Astrocyte of the cerebellum (primary cell): Measurements from ENCODE around the gene GARNL3.

ENCODE experiments used
- DNase-seq: peaks from one replicate; pipeline ENCODE4 v3.0.0-alpha.2; 2011; ENCODE audit warnings: low read depth
- H3K4me3 ChIP-seq: 2 replicates; pipeline ENCODE4 v1.5.1; 2011; ENCODE audit warnings: mild to moderate bottlenecking, low read depth, low read length, moderate library complexity
- in situ Hi-C: cut with HindIII; loops from 2 replicates; pipeline ENCODE4 v1.10.0; 2017; ENCODE audit warnings: low sequenced_read_pairs
- TF ChIP-seq, protein P1 (sequence below): IDR thresholded peaks from 2 replicates; pipeline ENCODE4 v1.5.1; 2012; ENCODE audit warnings: low read length, low read depth, moderate library complexity, mild to moderate bottlenecking; ENCODE audit errors: missing control alignments

The GARNL3 gene

DNA sequence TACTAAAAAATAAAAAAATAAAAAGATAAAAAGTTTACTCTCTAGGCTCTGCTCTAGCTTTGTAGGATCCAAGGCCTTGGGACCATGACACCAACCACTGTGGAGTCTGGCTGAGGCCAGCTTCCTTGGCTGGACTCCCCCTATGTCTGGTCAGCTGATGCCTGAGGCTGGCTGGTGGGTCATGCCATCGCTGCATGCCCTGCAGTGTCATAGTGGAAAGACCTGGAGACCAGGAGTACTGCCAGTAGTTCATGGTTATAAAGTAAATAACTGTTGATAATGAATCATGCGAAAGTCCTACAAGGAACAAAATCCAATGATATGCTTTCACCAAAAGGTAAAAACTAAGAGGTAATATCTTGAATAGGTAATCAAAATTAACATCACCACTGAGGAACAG lies 43.2 kb downstream of the GARNL3 start:
- TF ChIP-seq, protein P1, sequence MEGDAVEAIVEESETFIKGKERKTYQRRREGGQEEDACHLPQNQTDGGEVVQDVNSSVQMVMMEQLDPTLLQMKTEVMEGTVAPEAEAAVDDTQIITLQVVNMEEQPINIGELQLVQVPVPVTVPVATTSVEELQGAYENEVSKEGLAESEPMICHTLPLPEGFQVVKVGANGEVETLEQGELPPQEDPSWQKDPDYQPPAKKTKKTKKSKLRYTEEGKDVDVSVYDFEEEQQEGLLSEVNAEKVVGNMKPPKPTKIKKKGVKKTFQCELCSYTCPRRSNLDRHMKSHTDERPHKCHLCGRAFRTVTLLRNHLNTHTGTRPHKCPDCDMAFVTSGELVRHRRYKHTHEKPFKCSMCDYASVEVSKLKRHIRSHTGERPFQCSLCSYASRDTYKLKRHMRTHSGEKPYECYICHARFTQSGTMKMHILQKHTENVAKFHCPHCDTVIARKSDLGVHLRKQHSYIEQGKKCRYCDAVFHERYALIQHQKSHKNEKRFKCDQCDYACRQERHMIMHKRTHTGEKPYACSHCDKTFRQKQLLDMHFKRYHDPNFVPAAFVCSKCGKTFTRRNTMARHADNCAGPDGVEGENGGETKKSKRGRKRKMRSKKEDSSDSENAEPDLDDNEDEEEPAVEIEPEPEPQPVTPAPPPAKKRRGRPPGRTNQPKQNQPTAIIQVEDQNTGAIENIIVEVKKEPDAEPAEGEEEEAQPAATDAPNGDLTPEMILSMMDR: no peak
- no peak overlapping the region for H3K4me3 ChIP-seq
- no peak for DNase-seq
- in situ Hi-C loops: loop anchor here (5.0 kb wide), 1 partner anchor 76 kb away; no protein-coding TSS in a partner anchor

DNA sequence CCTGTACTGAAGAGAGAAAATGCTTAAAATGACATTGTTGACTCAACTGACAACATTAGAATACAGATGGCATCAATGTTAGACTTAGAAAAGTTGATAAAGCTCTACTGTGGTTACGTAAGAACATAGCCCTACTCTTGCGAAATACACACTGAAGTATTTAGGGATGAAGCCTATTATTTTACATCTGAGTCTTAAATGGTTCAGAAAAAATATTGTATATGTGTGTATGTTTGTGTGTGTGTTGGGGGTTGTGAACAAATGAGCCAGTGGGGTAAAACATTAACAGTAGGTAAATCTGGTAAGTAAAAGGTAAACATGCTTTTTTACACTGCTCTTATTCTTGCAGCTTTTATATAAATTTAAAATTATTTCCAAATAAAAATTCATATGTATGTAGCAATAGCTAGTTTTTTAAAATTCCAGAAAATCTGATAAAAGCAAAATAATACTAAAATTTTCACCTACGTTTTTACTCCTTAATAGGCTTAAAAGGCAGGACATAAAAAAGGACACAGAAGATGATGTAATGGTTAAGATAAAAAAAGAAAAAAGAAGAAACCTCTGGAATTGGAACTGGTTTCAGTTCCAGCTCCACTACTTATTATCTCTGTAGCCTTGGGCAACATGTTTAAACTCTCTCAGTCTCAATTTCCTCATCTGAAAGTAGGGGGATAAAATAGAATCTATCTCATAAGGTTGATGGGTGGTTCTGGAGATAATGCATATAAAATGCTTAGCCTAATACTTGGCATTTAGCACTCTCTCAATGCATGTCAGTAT lies 44.3 kb downstream of the GARNL3 start:
- in situ Hi-C loops: loop anchor here (5.0 kb wide), 1 partner anchor 77 kb away; no protein-coding TSS in a partner anchor
- no peak for DNase-seq
- TF ChIP-seq, protein P1: no peak
- H3K4me3 ChIP-seq: no peak overlapping the region

DNA sequence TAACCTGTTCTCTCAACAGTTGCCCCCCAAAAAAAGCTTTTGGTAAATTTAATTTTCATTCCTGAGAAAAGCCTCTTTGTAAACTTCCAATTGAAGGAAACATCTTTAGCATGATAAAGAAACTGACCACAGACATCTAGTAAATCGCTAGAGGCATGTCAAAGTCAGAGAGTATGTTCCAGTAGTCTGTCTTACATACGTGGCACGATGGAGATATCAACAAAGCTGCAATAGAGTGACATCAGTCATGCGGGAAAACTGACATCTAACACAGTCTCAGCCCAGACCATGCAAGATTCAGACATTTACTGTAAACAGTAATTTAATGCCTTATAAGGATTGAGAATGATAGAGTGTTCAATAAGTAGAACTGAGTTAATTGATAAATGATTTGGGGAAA lies 45.1 kb downstream of the GARNL3 start:
- in situ Hi-C loops: loop anchor here (5.0 kb wide), 1 partner anchor 77 kb away; no protein-coding TSS in a partner anchor
- H3K4me3 ChIP-seq: no peak overlapping the region
- DNase-seq: no peak
- TF ChIP-seq, protein P1: no peak

DNA sequence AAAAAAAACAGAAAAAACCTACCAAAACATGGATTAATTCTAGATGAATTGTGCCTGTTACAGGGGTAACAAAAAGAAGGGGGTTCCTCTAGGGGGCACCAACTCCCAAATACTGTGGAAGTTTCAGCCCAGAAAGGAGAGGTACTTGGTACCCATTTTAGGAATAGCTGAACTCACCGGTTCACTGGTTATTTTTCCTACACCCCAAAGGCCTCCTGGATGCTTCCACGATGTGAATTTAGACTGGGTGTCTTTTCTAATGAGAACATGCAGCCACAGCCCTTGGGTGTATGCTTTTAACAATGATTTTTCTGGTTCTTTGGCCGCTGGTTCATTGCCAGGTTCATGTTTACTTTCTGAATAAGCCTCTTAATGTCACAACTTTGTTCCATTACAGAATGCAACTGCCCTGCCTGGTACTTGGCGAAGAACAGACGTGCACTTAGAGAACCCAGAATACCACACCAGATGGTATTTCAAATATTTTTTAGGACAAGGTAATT lies 46.7 kb downstream of the GARNL3 start:
- in situ Hi-C loops: no loop called here
- TF ChIP-seq, protein P1: peak; percentile 55
- H3K4me3 ChIP-seq: no peak overlapping the region
- peak; percentile 16 for DNase-seq

DNA sequence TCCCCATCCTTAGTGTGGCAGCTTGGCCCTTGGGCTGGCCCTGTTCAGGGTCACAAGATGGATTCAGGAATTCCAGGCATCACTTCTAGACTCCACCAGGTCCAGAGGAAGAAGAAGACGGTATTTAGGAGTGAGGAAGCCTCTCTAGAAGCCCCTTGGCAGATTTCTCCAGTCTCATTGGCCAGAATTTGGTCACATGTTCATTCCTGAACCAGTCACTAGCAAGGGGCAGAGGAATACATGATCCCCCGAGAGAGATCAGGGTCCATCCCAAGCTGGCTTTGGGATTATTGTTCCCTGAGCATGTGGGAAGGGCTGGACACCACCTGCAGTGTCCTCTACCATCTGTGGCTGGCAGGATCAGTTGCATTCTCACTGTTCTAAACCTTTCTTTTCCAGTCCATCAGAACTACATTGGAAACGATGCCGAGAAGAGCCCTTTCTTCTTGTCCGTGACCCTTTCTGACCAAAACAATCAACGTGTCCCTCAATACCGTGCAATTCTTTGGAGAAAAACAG lies 48.5 kb downstream of the GARNL3 start:
- no peak for DNase-seq
- in situ Hi-C loops: no loop called here

DNA sequence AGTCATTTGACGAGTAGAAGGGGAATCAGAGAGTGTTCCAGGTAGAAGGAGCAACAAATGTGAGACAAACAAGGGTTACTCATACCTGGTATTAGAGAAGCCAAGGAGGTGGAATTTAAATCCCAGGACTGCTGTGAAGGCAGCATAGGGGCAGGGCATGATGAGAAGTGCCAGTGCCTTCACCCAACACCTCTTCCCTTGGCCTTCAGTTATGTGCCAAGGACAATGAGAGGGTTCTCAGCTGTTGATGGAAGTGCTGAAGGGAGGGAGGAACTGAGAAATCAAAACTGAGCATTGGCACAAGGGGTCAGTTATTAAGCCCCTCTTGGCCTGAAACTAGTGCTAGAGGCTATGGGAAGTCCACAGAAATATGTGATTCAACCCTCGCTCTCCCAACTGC lies 50.3 kb downstream of the GARNL3 start:
- no peak overlapping the region for H3K4me3 ChIP-seq
- DNase-seq: no peak
- TF ChIP-seq, protein P1: no peak
- in situ Hi-C loops: no loop called here

More for the DNA sequence above, 48.5 kb downstream of the GARNL3 start:
- TF ChIP-seq, protein P1: no peak
- no peak overlapping the region for H3K4me3 ChIP-seq
